SU-DHL-6 (cell line): ENCODE results near the gene CA11.
A peak's percentile ranks its signal among the peaks of the same experiment; 100 is the strongest.

Experiments used
- H2AFZ ChIP-seq: fragments of 200-600 bp; sonication (generic); 2 replicates; pipeline ENCODE4 v1.6.1; 2014; ENCODE audit warnings: low read depth, mild to moderate bottlenecking, moderate library complexity, mixed read lengths, antibody characterized with exemption, low read length; ENCODE audit not compliant: severe bottlenecking
- H3F3A ChIP-seq: fragments of 200-600 bp; shearing (Covaris generic); 2 replicates; pipeline ENCODE4 v1.6.0; 2016; ENCODE audit warnings: antibody characterized with exemption, mild to moderate bottlenecking; ENCODE audit not compliant: insufficient read depth
- H3K27ac ChIP-seq: fragments of 200-600 bp; sonication (generic); 2 replicates; pipeline ENCODE4 v1.5.1; 2016; ENCODE audit warnings: low read depth, mild to moderate bottlenecking, low read length, moderate library complexity, mixed read lengths
- H3K27me3 ChIP-seq: fragments of 200-600 bp; sonication (generic), shearing (Covaris generic); 2 replicates; pipeline ENCODE4 v1.6.0; 2014; ENCODE audit warnings: mild to moderate bottlenecking, low read length
- H3K36me3 ChIP-seq: fragments of 200-600 bp; sonication (generic); 2 replicates; pipeline ENCODE4 v1.6.1; 2014; ENCODE audit warnings: mild to moderate bottlenecking, low read length, mixed read lengths
- H3K4me2 ChIP-seq: fragments of 300-600, 200-600 bp; shearing (Covaris generic), sonication (generic); 2 replicates; pipeline ENCODE4 v1.6.0; 2014; ENCODE audit warnings: low read length, low read depth, mild to moderate bottlenecking; ENCODE audit not compliant: poor library complexity, severe bottlenecking
- H3K4me3 ChIP-seq: fragments of 200-600 bp; sonication (generic); 2 replicates; pipeline ENCODE4 v1.5.1; 2014; ENCODE audit warnings: antibody characterized with exemption, low read length, mild to moderate bottlenecking, mixed read lengths; ENCODE audit not compliant: insufficient read depth, poor library complexity, severe bottlenecking
- H3K79me2 ChIP-seq: fragments of 200-600 bp; sonication (generic); 2 replicates; pipeline ENCODE4 v1.6.1; 2014; ENCODE audit warnings: mild to moderate bottlenecking, low read length, moderate library complexity; ENCODE audit not compliant: insufficient read depth
- H3K9ac ChIP-seq: fragments of 200-600 bp; sonication (generic); 2 replicates; pipeline ENCODE4 v1.7.0; 2014; ENCODE audit warnings: mild to moderate bottlenecking, low read length
- H3K9me2 ChIP-seq: fragments of 200-600 bp; sonication (generic); replicated peaks from 2 replicates; pipeline ENCODE4 v1.6.1; 2014; ENCODE audit warnings: low read length; ENCODE audit not compliant: insufficient read depth
- H3K9me3 ChIP-seq: fragments of 200-600 bp; sonication (generic); 2 replicates; pipeline ENCODE4 v1.6.1; 2014; ENCODE audit warnings: low read length, mixed read lengths; ENCODE audit not compliant: insufficient read depth
- H4K20me1 ChIP-seq: fragments of 200-600 bp; sonication (generic); 2 replicates; pipeline ENCODE4 v1.6.1; 2014; ENCODE audit warnings: low read depth, mild to moderate bottlenecking, antibody characterized with exemption, low read length, moderate library complexity, mixed read lengths
- EZH2phosphoT487 ChIP-seq: fragments of 200-600 bp; sonication (generic), shearing (Covaris generic); conservative IDR thresholded peaks from 2 replicates; pipeline ENCODE4 v1.6.1; 2018; ENCODE audit warnings: mild to moderate bottlenecking, antibody characterized with exemption, low read length, moderate library complexity, mixed read lengths
- TF ChIP-seq, protein P1 (sequence below): fragments of 200-600 bp; sonication (generic); IDR thresholded peaks from one replicate; pipeline ENCODE4 v1.5.1; 2017; ENCODE audit warnings: antibody characterized with exemption, mild to moderate bottlenecking, low read length, moderate library complexity; ENCODE audit not compliant: insufficient read depth, poor library complexity, severe bottlenecking

The CA11 gene

DNA sequence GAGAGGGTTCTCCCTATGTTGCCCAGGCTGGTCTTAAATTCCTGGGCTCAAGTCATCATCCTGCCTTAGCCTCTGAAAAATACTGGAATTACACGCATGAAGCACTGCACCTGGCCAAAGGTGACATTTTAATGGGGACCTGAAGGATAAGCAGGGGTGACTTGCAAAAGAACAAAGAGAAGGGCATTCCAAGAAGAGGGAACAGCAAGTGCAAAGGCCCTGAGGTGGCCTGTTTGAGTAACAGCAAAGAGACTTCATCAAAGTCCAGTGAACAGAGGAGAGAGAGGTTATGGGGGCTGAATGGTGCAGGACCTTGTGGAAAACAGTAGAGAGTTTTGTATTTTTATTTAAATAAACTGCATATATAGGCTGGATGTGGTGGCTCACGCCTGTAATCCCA lies 4.1 kb downstream of the CA11 start:
- Histone ChIP-seq H4K20me1 (no peaks in the 10 kb centered on the region), H3K27ac (no peak overlapping the region), H3K9me3 (no peaks in the 10 kb centered on the region), H3K9ac (no peak overlapping the region), H3K4me2 (no peak overlapping the region), H3K27me3 (no peaks in the 10 kb centered on the region), H2AFZ (no peak overlapping the region), H3K36me3 (no peaks in the 10 kb centered on the region), H3K79me2 (no peaks in the 10 kb centered on the region), H3K9me2 (no peaks in the 10 kb centered on the region), H3F3A (peaks cover 3% of the 10 kb centered on the region; the same call in 1 of the 2 replicates), H3K4me3 (no peak overlapping the region)
- TF ChIP-seq EZH2phosphoT487 = no peak
- TF ChIP-seq, protein P1, sequence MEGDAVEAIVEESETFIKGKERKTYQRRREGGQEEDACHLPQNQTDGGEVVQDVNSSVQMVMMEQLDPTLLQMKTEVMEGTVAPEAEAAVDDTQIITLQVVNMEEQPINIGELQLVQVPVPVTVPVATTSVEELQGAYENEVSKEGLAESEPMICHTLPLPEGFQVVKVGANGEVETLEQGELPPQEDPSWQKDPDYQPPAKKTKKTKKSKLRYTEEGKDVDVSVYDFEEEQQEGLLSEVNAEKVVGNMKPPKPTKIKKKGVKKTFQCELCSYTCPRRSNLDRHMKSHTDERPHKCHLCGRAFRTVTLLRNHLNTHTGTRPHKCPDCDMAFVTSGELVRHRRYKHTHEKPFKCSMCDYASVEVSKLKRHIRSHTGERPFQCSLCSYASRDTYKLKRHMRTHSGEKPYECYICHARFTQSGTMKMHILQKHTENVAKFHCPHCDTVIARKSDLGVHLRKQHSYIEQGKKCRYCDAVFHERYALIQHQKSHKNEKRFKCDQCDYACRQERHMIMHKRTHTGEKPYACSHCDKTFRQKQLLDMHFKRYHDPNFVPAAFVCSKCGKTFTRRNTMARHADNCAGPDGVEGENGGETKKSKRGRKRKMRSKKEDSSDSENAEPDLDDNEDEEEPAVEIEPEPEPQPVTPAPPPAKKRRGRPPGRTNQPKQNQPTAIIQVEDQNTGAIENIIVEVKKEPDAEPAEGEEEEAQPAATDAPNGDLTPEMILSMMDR = no peak

DNA sequence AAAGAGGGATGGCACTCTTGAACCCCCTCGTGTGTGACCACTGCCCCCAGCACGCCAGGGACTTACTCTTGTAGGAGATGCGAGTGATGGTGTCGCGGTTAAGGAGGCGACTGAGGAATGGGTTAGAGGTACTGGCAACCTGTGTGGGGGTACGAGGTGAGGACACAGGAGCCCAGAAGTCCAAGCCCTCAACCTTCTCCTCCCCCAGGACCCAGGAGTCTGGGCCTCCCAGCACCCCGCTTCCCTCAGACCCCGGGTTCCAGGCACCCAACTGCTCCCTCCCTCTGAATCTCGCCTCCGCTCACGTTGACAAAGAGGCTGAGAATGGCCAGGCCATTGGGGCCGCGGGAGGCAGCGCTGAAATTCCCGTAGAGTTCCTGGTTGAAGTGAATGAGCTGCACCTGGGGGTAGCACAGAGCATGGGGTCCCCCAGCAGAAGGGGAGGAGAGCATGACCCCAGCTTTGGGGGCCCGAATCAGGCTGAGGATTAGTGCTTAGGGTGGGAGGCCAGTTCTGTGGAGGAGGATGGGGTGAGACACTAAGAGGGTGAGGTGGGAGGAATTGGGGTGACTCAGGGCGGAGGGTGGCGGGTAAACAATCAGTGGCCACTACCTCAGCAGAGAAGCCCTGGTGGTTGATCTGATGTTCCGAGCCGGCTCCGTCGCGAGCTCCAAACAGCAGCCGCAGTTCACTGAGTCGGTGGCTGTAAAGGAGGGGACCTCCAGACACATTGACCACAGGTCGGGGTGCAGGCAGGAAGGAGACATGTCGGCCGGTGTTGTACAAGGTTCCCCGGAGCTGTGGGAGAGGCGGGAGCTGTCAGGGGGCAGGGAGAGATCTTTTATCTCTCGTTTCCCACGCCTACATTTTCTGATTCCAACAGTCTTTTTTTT lies 6.3 kb downstream of the CA11 start:
- H3K4me3 ChIP-seq = no peak overlapping the region
- TF ChIP-seq, protein P1 = no peak
- TF ChIP-seq EZH2phosphoT487 = no peak
- peaks cover 12% of the 10 kb centered on the region for H3F3A ChIP-seq
- H2AFZ ChIP-seq = no peak overlapping the region
- H3K27ac ChIP-seq = no peak overlapping the region
- H3K79me2 ChIP-seq = no peaks in the 10 kb centered on the region
- no peaks in the 10 kb centered on the region for H3K9me2 ChIP-seq
- H3K36me3 ChIP-seq = no peaks in the 10 kb centered on the region
- no peak overlapping the region for H3K9ac ChIP-seq
- H4K20me1 ChIP-seq = no peaks in the 10 kb centered on the region
- no peaks in the 10 kb centered on the region for H3K9me3 ChIP-seq
- no peaks in the 10 kb centered on the region for H3K27me3 ChIP-seq
- H3K4me2 ChIP-seq = no peak overlapping the region

DNA sequence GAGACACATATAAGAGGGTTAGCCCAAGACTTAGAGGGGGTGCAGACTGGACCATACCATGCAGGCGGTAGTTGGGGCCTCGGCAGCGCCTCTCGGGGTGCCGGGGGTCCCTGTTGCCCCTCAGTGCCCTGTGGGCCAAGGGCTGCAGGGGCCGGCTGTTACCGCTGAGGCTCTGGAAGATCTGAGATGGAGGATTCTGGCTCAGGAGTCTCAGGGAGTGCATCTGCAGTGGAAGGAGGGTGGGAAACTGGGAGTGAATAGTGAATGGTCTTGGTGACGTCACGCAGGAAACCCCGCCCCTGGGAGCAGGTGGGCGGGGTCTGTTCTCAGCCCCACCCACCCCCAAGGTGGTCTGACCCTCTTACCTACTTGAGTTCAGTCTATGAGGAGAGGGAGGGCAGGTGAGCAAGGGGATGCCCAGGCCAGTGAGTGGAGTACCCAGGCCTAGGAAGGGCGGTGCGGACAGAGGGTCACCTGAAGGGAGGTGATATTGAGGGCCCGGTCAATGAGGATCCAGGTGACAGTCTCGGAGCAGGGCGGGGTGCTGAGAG lies 7.1 kb downstream of the CA11 start:
- no peaks in the 10 kb centered on the region for H3K9me3 ChIP-seq
- H3K4me3 ChIP-seq = no peak overlapping the region
- no peaks in the 10 kb centered on the region for H4K20me1 ChIP-seq
- no peaks in the 10 kb centered on the region for H3K9me2 ChIP-seq
- no peak overlapping the region for H2AFZ ChIP-seq
- H3K27ac ChIP-seq = no peak overlapping the region
- H3K36me3 ChIP-seq = no peaks in the 10 kb centered on the region
- no peak overlapping the region for H3K9ac ChIP-seq
- H3K79me2 ChIP-seq = no peaks in the 10 kb centered on the region
- H3K27me3 ChIP-seq = no peaks in the 10 kb centered on the region
- peaks cover 12% of the 10 kb centered on the region for H3F3A ChIP-seq
- H3K4me2 ChIP-seq = peak overlapping the region; percentile 72
- TF ChIP-seq, protein P1 = no peak
- no peak for TF ChIP-seq EZH2phosphoT487
